H1 (cell line): ENCODE results near the gene UNC13D. TPM values are rescaled to one million over a fixed set of nuclear protein-coding genes. Genes with fewer than 3 reads are reported as not detected.
"Not testable (repeated sequence)": the region's sequence is repeated elsewhere in the genome, so short reads cannot be mapped to it uniquely, and the experiment has no call there.

Experiments
- CTCF ChIA-PET: fragments of 300-600 bp; sonication (Branson Sonifier 250); formaldehyde crosslinking; loops from one replicate; lab custom pipeline; 2021; ENCODE audit not compliant: partially characterized antibody; lab: Charles Lee
- POLR2A ChIA-PET: fragments of 300-600 bp; sonication (Branson Sonifier 250); formaldehyde crosslinking; loops from one replicate; lab custom pipeline; 2021; ENCODE audit warnings: inconsistent platforms; ENCODE audit not compliant: partially characterized antibody; lab: Charles Lee
- DNase-seq, 2 experiments: peaks; one replicate each; pipeline versions ENCODE4 v3.0.0 to v3.0.0-alpha.2; 2010 to 2022; ENCODE audit warnings: low spot score in 2 of 2, low read depth in 1 of 2, mixed read lengths in 1 of 2
- FAIRE-seq: peaks from 2 replicates; lab custom pipeline; 2011; peaks lifted over from hg19 to GRCh38; lab: Jason Lieb, UNC
- H2AFZ ChIP-seq: 2 replicates; pipeline ENCODE4 v1.8.1; 2012; ENCODE audit warnings: low read length, inconsistent platforms
- H2AK5ac ChIP-seq: 2 replicates; pipeline ENCODE4 v1.6.1; 2013; ENCODE audit warnings: low read depth, low read length
- H2BK120ac ChIP-seq: replicated peaks from 2 replicates; pipeline ENCODE3; 2013; ENCODE audit warnings: low read depth, low read length, inconsistent platforms
- H2BK12ac ChIP-seq: 2 replicates; pipeline ENCODE4 v1.6.1; 2013; ENCODE audit warnings: low read depth, low read length
- H2BK15ac ChIP-seq: 2 replicates; pipeline ENCODE4 v1.6.1; 2013; ENCODE audit warnings: low read length
- H2BK20ac ChIP-seq: 2 replicates; pipeline ENCODE4 v1.6.1; 2013; ENCODE audit warnings: low read length
- H2BK5ac ChIP-seq: 2 replicates; pipeline ENCODE4 v1.6.1; 2013; ENCODE audit warnings: low read depth, low read length
- H3K14ac ChIP-seq: 2 replicates; pipeline ENCODE4 v1.6.1; 2013; ENCODE audit warnings: inconsistent platforms; ENCODE audit not compliant: insufficient read length
- H3K18ac ChIP-seq: 2 replicates; pipeline ENCODE4 v1.6.1; 2013; ENCODE audit warnings: low read length; ENCODE audit errors: extremely low read depth
- H3K23ac ChIP-seq: 2 replicates; pipeline ENCODE4 v1.6.1; 2013; ENCODE audit warnings: inconsistent platforms; ENCODE audit not compliant: insufficient read length
- H3K23me2 ChIP-seq: 2 replicates; pipeline ENCODE4 v1.6.1; 2013; ENCODE audit warnings: low read depth, low read length
- H3K27ac ChIP-seq: 2 replicates; pipeline ENCODE4 v1.6.1; 2011; ENCODE audit warnings: low read depth, low read length, inconsistent platforms
- H3K27me3 ChIP-seq, 4 experiments: replicated peaks in 1 of 4; 1 replicate in 1 of 4; 2 replicates in 3 of 4; pipeline versions ENCODE4 v1.6.1 to v1.8.1; 2011 to 2013; ENCODE audit warnings: low read length in 3 of 4, mild to moderate bottlenecking in 3 of 4, inconsistent platforms in 2 of 4, mixed read lengths in 2 of 4, moderate library complexity in 1 of 4; ENCODE audit not compliant: control insufficient read depth in 3 of 4, insufficient read depth in 3 of 4; ENCODE audit errors: extremely low read depth in 1 of 4
- H3K36me3 ChIP-seq, 4 experiments: 2 replicates each; pipeline versions ENCODE4 v1.6.1 to v1.8.1; 2011 to 2013; ENCODE audit warnings: mild to moderate bottlenecking in 4 of 4, low read length in 3 of 4, moderate library complexity in 2 of 4, control low read depth in 1 of 4, inconsistent platforms in 1 of 4; ENCODE audit not compliant: insufficient read depth in 4 of 4, control insufficient read depth in 2 of 4
- H3K4ac ChIP-seq: replicated peaks from 2 replicates; pipeline ENCODE3; 2013; ENCODE audit warnings: low read length, low read depth, mixed read lengths, inconsistent platforms; ENCODE audit not compliant: insufficient read length
- H3K4me1 ChIP-seq, 4 experiments: replicated peaks in 1 of 4; 1 replicate in 1 of 4; 2 replicates in 3 of 4; pipeline versions ENCODE4 v1.6.1 to v1.8.1; 2011 to 2013; ENCODE audit warnings: low read length in 3 of 4, inconsistent platforms in 2 of 4, mixed read lengths in 1 of 4; ENCODE audit not compliant: insufficient read depth in 4 of 4, control insufficient read depth in 3 of 4
- H3K4me2 ChIP-seq, 2 experiments: 2 replicates each; pipeline versions ENCODE4 v1.6.1 to v1.8.1; 2011 to 2013; ENCODE audit warnings: low read depth in 2 of 2, low read length in 2 of 2, control low read depth in 1 of 2, inconsistent platforms in 1 of 2, mild to moderate bottlenecking in 1 of 2; ENCODE audit not compliant: insufficient read depth in 1 of 2
- H3K4me3 ChIP-seq, 4 experiments: fragments of 200-600, 300-600 bp in 1 of 4; sonication (generic), shearing (Covaris generic), sonication (Bioruptor Twin) in 1 of 4; 2 replicates each; pipeline versions ENCODE4 v1.5.1 to v1.8.1; 2011 to 2016; ENCODE audit warnings: low read length in 4 of 4, low read depth in 3 of 4, control low read depth in 2 of 4, inconsistent platforms in 2 of 4, mild to moderate bottlenecking in 2 of 4, mixed read lengths in 1 of 4, moderate library complexity in 1 of 4; ENCODE audit not compliant: insufficient read depth in 2 of 4; ENCODE audit errors: extremely low read depth in 1 of 4
- H3K56ac ChIP-seq: replicated peaks from 2 replicates; pipeline ENCODE3; 2013; ENCODE audit warnings: low read depth, mild to moderate bottlenecking, mixed read lengths, low read length, inconsistent platforms; ENCODE audit not compliant: insufficient read length
- H3K79me1 ChIP-seq: 2 replicates; pipeline ENCODE4 v1.6.1; 2013; ENCODE audit warnings: low read depth, low read length, control low read depth
- H3K79me2 ChIP-seq, 2 experiments: 2 replicates each; pipeline versions ENCODE4 v1.6.1 to v1.8.1; 2012 to 2013; ENCODE audit warnings: low read length in 2 of 2, mild to moderate bottlenecking in 2 of 2, inconsistent platforms in 1 of 2; ENCODE audit not compliant: insufficient read depth in 2 of 2, control insufficient read depth in 1 of 2
- H3K9ac ChIP-seq, 4 experiments: replicated peaks in 1 of 4; 1 replicate in 1 of 4; 2 replicates in 3 of 4; pipeline versions ENCODE4 v1.6.1 to v1.8.1; 2011 to 2013; ENCODE audit warnings: low read depth in 3 of 4, low read length in 3 of 4, control low read depth in 2 of 4, mild to moderate bottlenecking in 2 of 4, moderate library complexity in 2 of 4, inconsistent platforms in 1 of 4; ENCODE audit errors: extremely low read depth in 1 of 4
- H3K9me3 ChIP-seq, 2 experiments: 2 replicates each; pipeline versions ENCODE4 v1.6.1 to v1.8.1; 2012 to 2013; ENCODE audit warnings: mild to moderate bottlenecking in 2 of 2, moderate library complexity in 2 of 2, control low read depth in 1 of 2, inconsistent platforms in 1 of 2, low read depth in 1 of 2, low read length in 1 of 2, mixed read lengths in 1 of 2; ENCODE audit not compliant: insufficient read depth in 2 of 2
- H4K20me1 ChIP-seq, 2 experiments: replicated peaks in 1 of 2; 2 replicates each; pipeline versions ENCODE3 to v1.8.1; 2011 to 2013; ENCODE audit warnings: inconsistent platforms in 2 of 2, low read length in 2 of 2, mild to moderate bottlenecking in 1 of 2; ENCODE audit not compliant: insufficient read depth in 2 of 2, control insufficient read depth in 1 of 2
- H4K5ac ChIP-seq: 2 replicates; pipeline ENCODE4 v1.6.1; 2013; ENCODE audit warnings: low read length, low read depth, mixed read lengths, inconsistent platforms; ENCODE audit not compliant: insufficient read length
- H4K8ac ChIP-seq: 2 replicates; pipeline ENCODE4 v1.8.0; 2013; ENCODE audit warnings: mild to moderate bottlenecking, moderate library complexity, low read length, inconsistent platforms; ENCODE audit not compliant: insufficient read depth; ENCODE audit errors: extremely low read depth
- H4K91ac ChIP-seq: replicated peaks from 2 replicates; pipeline ENCODE3; 2013; ENCODE audit warnings: low read length, mixed read lengths, inconsistent platforms; ENCODE audit not compliant: insufficient read length
- BRCA1 ChIP-seq: IDR thresholded peaks from 2 replicates; pipeline ENCODE4 v1.6.1; 2012; ENCODE audit warnings: low read depth, low read length, improper control_type of control experiment
- RNF2 ChIP-seq: fragments of 200-900, 300-1000 bp; sonication (generic); IDR thresholded peaks from 2 replicates; pipeline ENCODE4 v1.7.1; 2016; ENCODE audit warnings: borderline replicate concordance, low read depth, mild to moderate bottlenecking, antibody characterized with exemption, low read length; ENCODE audit not compliant: poor library complexity, severe bottlenecking; ENCODE audit errors: missing control alignments
- SIX5 ChIP-seq: IDR thresholded peaks from 2 replicates; pipeline ENCODE4 v1.6.1; 2011; ENCODE audit warnings: mild to moderate bottlenecking, low read depth, low read length
- TAF1 ChIP-seq: IDR thresholded peaks from 2 replicates; pipeline ENCODE4 v1.6.1; 2011; ENCODE audit warnings: mild to moderate bottlenecking, low read depth, low read length
- TEAD4 ChIP-seq: IDR thresholded peaks from 2 replicates; pipeline ENCODE4 v1.6.1; 2012; ENCODE audit warnings: low read depth, low read length, inconsistent platforms, mixed read lengths
- WGBS, 2 experiments: shearing (Covaris generic) in 1 of 2; methylation state at CpG; one replicate each; pipeline versions ENCODE4 v1.1.6 to v1.1.7; 2013 to 2015; ENCODE audit warnings: low lambda C conversion rate in 2 of 2, mixed read lengths in 2 of 2, inconsistent platforms in 1 of 2, low coverage in 1 of 2, missing lambda C conversion rate in 1 of 2; ENCODE audit not compliant: insufficient replicate concordance in 2 of 2, insufficient coverage in 1 of 2, insufficient read length in 1 of 2; ENCODE audit errors: extremely low coverage in 1 of 2, missing lambda C conversion rate in 1 of 2; 5-methylcytosine and 5-hydroxymethylcytosine counted together
- polyA plus RNA-seq, 7 experiments: library from polyadenylated mRNA; depleted of rRNA in 3 of 7; stranded (reverse) in 5 of 7; unstranded in 2 of 7; fragments of >200 nt in 5 of 7; fragments of 200-250 nt in 2 of 7; gene quantifications; 1 replicate in 5 of 7; 2 replicates in 1 of 7; 4 replicates in 1 of 7; pipeline versions ENCODE4 v1.2.1 to v1.2.3, GENCODE V29; 2011 to 2013; ENCODE audit warnings: missing spikeins in 2 of 7, mixed read lengths in 2 of 7
- total RNA-seq: library from RNA; stranded (reverse); fragmentation: NEBNext Ultra II Directional; extraction: Animal tissue kit (Norgen Biotek cat#: 25700); gene quantifications from 2 replicates; pipeline ENCODE4 v1.2.1, GENCODE V29; 2021

The UNC13D gene
- total and polyA plus RNA-seq, 2 of the 8 experiments (the other 6 are each of a cell fraction or from before 2014, with no cell fraction given), result 3.6 to 8.4 TPM

DNA sequence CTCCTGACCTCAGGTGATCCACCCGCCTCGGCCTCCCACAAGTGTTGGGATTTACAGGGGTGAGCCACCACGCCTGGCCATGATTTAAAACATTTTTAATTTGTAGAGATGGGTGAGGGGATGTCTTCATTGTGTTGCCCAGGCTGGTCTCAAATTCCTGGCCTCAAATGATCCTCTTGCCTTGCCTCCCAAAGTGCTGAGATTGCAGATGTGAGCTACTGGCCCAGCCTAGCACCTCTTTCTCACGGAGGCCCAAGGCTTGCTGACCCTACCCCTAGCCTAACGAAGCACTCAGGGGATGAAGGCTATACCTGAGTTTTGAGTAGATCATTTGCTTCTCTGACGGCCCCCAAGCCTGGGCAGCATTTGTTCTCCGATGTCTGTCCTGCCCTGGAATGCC is 33.0 kb downstream of the UNC13D start (continued):
- no peak for TF ChIP-seq SIX5
- TF ChIP-seq RNF2, result no peak
- no peak for TF ChIP-seq TEAD4
- TF ChIP-seq BRCA1, result no peak
- TF ChIP-seq TAF1, result no peak

DNA sequence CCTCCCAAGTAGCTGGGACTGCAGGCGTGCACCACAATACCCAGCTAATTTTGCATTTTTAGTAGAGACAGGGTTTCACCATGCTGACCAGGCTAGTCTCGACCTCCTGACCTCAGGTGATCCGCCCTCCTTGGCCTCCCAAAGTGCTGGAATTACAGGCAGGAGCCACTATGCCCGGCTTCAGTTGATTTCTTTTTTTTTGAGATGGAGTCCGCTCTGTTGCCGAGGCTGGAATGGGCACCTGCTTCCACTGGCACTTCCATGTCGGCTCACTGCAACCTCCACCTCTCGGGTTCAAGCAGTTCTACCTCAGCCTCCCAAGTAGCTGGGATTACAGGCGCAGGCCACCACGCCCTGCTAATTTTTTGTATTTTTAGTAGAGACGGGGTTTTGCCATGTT is 33.4 kb downstream of the UNC13D start:
- not testable (repeated sequence) for H3K18ac ChIP-seq, H3K56ac ChIP-seq, H3K79me2 ChIP-seq, H3K79me1 ChIP-seq, H3K9ac ChIP-seq, H3K4me2 ChIP-seq, H2AK5ac ChIP-seq, FAIRE-seq, H2AFZ ChIP-seq, H2BK12ac ChIP-seq, H3K4ac ChIP-seq, H3K23me2 ChIP-seq, H2BK15ac ChIP-seq, H4K5ac ChIP-seq, H3K14ac ChIP-seq, H3K4me3 ChIP-seq, H3K27ac ChIP-seq, DNase-seq, H3K4me1 ChIP-seq, H4K91ac ChIP-seq, H4K8ac ChIP-seq, H3K9me3 ChIP-seq, H3K23ac ChIP-seq, H2BK5ac ChIP-seq, H3K27me3 ChIP-seq, H2BK20ac ChIP-seq, H2BK120ac ChIP-seq
- Histone ChIP-seq H4K20me1 (peaks cover 0 to 12% of the 10 kb centered on the region in 2 experiments), H3K36me3 (peaks cover 14 to 40% (median 35%) of the 10 kb centered on the region in 4 experiments; a peak in 7 of 8 replicates)
- WGBS, 2 experiments, result 93% methylated on average over 11 of the region's 11 CpGs; no CpG with 5 or more reads in 1 of the 2 experiments
- CTCF ChIA-PET, result interaction anchor here (1.2 to 1.6 kb wide), 4 partner anchors 12 to 19 kb away, joined by 3 to 6 read pairs (median 4); no protein-coding TSS in a partner anchor
- POLR2A ChIA-PET, result interaction anchor here (0.7 to 3.1 kb wide), 3 partner anchors 12 to 33 kb away, joined by 3 to 17 read pairs (median 3); partner anchors contain the start of gene UNK
